ENCODE results near the gene CIBAR2. TPM values are rescaled to one million over a fixed set of nuclear protein-coding genes. Genes with fewer than 3 reads are reported as not detected.

CIBAR2 gene
- total RNA-seq, 4 donors from 2014 or later, result not detected

DNA sequence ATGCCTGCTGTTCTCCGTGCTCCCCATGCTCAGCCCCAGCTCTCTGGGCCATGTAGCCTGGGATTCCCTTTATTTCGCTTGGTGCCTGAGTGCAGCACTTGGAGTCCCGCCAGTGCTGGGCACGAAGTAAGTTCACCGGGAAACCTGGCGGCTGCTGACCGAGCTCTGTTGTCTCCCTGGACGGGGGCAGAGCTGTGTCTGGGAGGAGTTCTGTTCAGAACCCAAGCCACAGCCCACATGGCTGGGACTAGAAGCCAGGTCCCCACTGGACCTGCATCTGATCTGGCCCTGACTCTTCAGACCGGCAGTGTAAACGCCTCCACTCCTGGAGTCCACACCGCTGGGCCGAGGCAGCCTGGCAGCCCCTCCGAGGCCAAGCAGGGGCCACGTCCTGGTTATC lies 37.5 kb upstream of the CIBAR2 start:
- 36% methylated on average over 5 to 8 of the region's 14 CpGs for WGBS, 2 donors
- Histone ChIP-seq H3K27me3 (no peaks in the 10 kb centered on the region), H3K36me3 (no peaks in the 10 kb centered on the region), H3K27ac (no peak overlapping the region), H3K4me1 (peaks cover 27 to 64% of the 10 kb centered on the region in 2 donors), H3K9me3 (no peaks in the 10 kb centered on the region), H3K4me3 (replicated peaks in 1 of 3) (no peak overlapping the region)
- DNase-seq, result peak; percentile 85 to 87
- TF ChIP-seq POLR2A (IDR thresholded peaks at IDR 0.05), result no peak
- TF ChIP-seq, protein P1, sequence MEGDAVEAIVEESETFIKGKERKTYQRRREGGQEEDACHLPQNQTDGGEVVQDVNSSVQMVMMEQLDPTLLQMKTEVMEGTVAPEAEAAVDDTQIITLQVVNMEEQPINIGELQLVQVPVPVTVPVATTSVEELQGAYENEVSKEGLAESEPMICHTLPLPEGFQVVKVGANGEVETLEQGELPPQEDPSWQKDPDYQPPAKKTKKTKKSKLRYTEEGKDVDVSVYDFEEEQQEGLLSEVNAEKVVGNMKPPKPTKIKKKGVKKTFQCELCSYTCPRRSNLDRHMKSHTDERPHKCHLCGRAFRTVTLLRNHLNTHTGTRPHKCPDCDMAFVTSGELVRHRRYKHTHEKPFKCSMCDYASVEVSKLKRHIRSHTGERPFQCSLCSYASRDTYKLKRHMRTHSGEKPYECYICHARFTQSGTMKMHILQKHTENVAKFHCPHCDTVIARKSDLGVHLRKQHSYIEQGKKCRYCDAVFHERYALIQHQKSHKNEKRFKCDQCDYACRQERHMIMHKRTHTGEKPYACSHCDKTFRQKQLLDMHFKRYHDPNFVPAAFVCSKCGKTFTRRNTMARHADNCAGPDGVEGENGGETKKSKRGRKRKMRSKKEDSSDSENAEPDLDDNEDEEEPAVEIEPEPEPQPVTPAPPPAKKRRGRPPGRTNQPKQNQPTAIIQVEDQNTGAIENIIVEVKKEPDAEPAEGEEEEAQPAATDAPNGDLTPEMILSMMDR (IDR thresholded peaks at IDR 0.05), result no peak
- intact Hi-C loops (cut with DNase I), result no loop called here

- intact Hi-C loops (cut with DNase I), result no loop called here
- 49% methylated on average over 9 of the region's 9 CpGs for WGBS, 2 donors
- H3K27ac ChIP-seq, result no peak overlapping the region
- no peak for TF ChIP-seq POLR2A (IDR thresholded peaks at IDR 0.05)
- TF ChIP-seq, protein P1 (IDR thresholded peaks at IDR 0.05), result no peak
- no peak for DNase-seq
- no peaks in the 10 kb centered on the region for H3K27me3 ChIP-seq
- H3K4me3 ChIP-seq (replicated peaks in 1 of 3), result no peak overlapping the region
- no peaks in the 10 kb centered on the region for H3K36me3 ChIP-seq
- H3K4me1 ChIP-seq, result peaks cover 26 to 62% of the 10 kb centered on the region in 2 donors
- H3K9me3 ChIP-seq, result no peaks in the 10 kb centered on the region
Observed at GRCh38 chr16:85148931-85149330, 36.7 kb upstream of the CIBAR2 start.

DNA sequence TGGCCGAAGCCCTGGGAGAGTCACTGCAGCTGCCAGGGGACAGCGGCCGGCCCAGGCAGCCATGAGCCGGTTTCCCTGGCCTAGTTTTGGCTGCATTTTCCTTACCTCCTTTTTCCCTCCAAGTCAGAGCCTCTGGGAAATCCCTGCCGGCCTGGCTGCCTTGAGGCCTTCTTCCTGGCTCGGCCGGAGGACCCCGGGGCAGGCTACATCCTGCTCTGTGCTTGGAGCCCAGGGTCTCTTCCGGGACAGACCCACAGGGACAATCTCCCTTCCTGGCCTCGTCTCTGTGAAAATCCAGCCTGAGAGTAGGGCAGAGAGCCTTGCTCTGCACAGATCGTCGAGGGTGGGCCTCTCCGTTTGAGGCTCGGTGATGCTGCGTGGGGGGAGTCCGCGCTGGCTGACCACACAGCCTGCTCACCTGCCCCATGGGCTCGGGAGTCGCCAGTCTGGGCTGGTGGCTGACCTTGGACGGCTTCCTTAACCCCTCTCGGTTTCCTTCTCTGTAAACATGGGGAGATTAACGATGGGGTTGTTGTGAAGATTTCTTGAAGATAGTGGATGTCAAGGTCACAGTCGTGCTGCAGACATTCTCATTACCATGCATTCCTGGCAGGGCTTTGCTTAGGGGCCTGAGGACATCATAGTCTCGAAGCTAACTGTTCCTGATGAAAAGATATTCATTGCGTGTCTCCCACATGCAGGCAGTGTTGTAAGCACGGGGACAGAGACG lies 34.8 kb upstream of the CIBAR2 start:
- Histone ChIP-seq H3K4me3 (replicated peaks in 1 of 3) (no peak overlapping the region), H3K4me1 (peaks cover 19 to 50% of the 10 kb centered on the region in 2 donors), H3K27me3 (no peaks in the 10 kb centered on the region), H3K27ac (peak overlapping the region in 2 of 3 donors; percentile 50 to 62), H3K9me3 (no peaks in the 10 kb centered on the region), H3K36me3 (no peaks in the 10 kb centered on the region)
- TF ChIP-seq, protein P1 (IDR thresholded peaks at IDR 0.05), result no peak
- no peak for TF ChIP-seq POLR2A (IDR thresholded peaks at IDR 0.05)
- no peak for DNase-seq
- intact Hi-C loops (cut with DNase I), result no loop called here
- WGBS, 2 donors, result 70 to 74% methylated on average over 15 to 25 of the region's 27 CpGs

GRCh38 chr16:85146532-85146797 lies 34.2 kb upstream of the CIBAR2 start:
- Histone ChIP-seq H3K27me3 (no peaks in the 10 kb centered on the region), H3K9me3 (no peaks in the 10 kb centered on the region), H3K4me3 (replicated peaks in 1 of 3) (no peak overlapping the region), H3K36me3 (no peaks in the 10 kb centered on the region), H3K4me1 (peaks cover 13 to 49% of the 10 kb centered on the region in 2 donors), H3K27ac (peak overlapping the region in 2 of 3 donors; percentile 50 to 62)
- 76 to 85% methylated on average over 4 of the region's 4 CpGs for WGBS, 2 donors
- no peak for TF ChIP-seq POLR2A (IDR thresholded peaks at IDR 0.05)
- TF ChIP-seq, protein P1 (IDR thresholded peaks at IDR 0.05), result no peak
- intact Hi-C loops (cut with DNase I), result no loop called here
- no peak for DNase-seq

DNA sequence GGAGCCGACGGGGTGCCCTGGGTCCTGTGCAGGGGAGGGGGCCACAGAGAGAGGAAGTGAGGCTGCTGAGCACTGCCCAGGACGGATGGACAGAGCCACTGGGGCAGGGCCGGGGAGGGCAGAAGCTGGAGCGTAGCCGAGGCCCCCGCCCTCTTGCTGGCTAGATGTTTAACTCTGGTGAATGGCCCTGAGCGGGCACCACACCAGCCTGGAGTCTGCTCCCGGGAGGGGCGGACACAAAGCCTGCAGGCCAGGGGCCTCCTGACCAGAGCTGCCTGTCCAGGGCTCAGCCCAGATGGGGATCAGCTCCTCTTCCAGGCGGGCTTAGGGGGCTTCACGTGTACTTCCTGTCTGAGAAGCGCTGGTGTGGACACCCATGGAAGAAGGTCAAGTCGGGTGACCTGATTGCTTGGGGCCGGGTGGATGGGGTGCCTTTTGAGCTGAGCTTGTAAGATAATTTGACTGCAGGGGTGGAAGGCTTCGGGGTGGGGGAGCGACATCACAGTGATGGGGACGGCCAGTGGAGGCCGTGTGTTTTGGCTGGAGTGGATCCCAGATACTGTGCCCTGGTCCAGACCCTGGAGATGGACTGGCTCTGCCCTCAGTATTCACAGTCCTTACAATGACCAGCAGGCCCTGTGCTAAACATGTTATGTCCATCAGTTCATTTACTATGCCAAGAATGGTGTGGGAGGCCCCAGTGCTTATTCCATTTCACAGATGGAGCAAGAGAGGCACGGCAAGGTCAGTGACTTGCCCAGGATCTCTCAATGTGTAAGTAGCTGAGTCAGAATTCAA lies 33.7 kb upstream of the CIBAR2 start:
- Histone ChIP-seq H3K36me3 (no peaks in the 10 kb centered on the region), H3K4me1 (peaks cover 10 to 43% of the 10 kb centered on the region in 2 donors), H3K27ac (peak overlapping the region in 1 of 3 donors; percentile 50), H3K9me3 (no peaks in the 10 kb centered on the region), H3K27me3 (no peaks in the 10 kb centered on the region), H3K4me3 (replicated peaks in 1 of 3) (no peak overlapping the region)
- 78 to 85% methylated on average over 10 to 19 of the region's 20 CpGs for WGBS, 2 donors
- no peak for DNase-seq
- TF ChIP-seq, protein P1 (IDR thresholded peaks at IDR 0.05), result no peak
- no peak for TF ChIP-seq POLR2A (IDR thresholded peaks at IDR 0.05)
- intact Hi-C loops (cut with DNase I), result no loop called here
